ENCODE measurements around the gene GAB2. TPM values are rescaled to one million over a fixed set of nuclear protein-coding genes. Genes with fewer than 3 reads are reported as not detected.

The GAB2 gene
- total RNA-seq, 1 donor: 8.2 TPM

GRCh38 chr11:78313181-78313795 lies 104.3 kb downstream of the GAB2 start:
- H3K4me3 ChIP-seq (ENCODE audit: low read depth, low read length): no peak overlapping the region
- no peak for TF ChIP-seq CTCF (IDR thresholded peaks at IDR 0.05; ENCODE audit: insufficient read depth, low read depth, low read length)
- peak; percentile 67 for DNase-seq (ENCODE audit: low read depth)

- H3K4me3 ChIP-seq (ENCODE audit: low read depth, low read length): no peak overlapping the region
- no peak for TF ChIP-seq CTCF (IDR thresholded peaks at IDR 0.05; ENCODE audit: insufficient read depth, low read depth, low read length)
- DNase-seq (ENCODE audit: low read depth): no peak
Observed at GRCh38 chr11:78312712-78313111, 104.9 kb downstream of the GAB2 start.

- TF ChIP-seq CTCF (IDR thresholded peaks at IDR 0.05; ENCODE audit: insufficient read depth, low read depth, low read length): no peak
- DNase-seq (ENCODE audit: low read depth): no peak
- H3K4me3 ChIP-seq (ENCODE audit: low read depth, low read length): no peak overlapping the region
Observed at GRCh38 chr11:78311702-78312371, 105.8 kb downstream of the GAB2 start.

GRCh38 chr11:78310500-78310909 lies 107.1 kb downstream of the GAB2 start:
- peak; percentile 19 for DNase-seq (ENCODE audit: low read depth)
- no peak overlapping the region for H3K4me3 ChIP-seq (ENCODE audit: low read depth, low read length)
- TF ChIP-seq CTCF (IDR thresholded peaks at IDR 0.05; ENCODE audit: insufficient read depth, low read depth, low read length): no peak

GRCh38 chr11:78304201-78304600 lies 113.4 kb downstream of the GAB2 start:
- TF ChIP-seq CTCF (IDR thresholded peaks at IDR 0.05; ENCODE audit: insufficient read depth, low read depth, low read length): no peak
- DNase-seq (ENCODE audit: low read depth): no peak
- no peak overlapping the region for H3K4me3 ChIP-seq (ENCODE audit: low read depth, low read length)

GRCh38 chr11:78300108-78300839 lies 117.3 kb downstream of the GAB2 start:
- DNase-seq (ENCODE audit: low read depth): no peak
- TF ChIP-seq CTCF (IDR thresholded peaks at IDR 0.05; ENCODE audit: insufficient read depth, low read depth, low read length): no peak
- H3K4me3 ChIP-seq (ENCODE audit: low read depth, low read length): no peak overlapping the region

Measured in fibroblast of villous mesenchyme (primary cell).